Hepatocyte (in vitro differentiated cells): ENCODE measurements around the gene UBR3. TPM values are rescaled to one million over a fixed set of nuclear protein-coding genes. Genes with fewer than 3 reads are reported as not detected.
"Not testable (repeated sequence)": the region's sequence is repeated elsewhere in the genome, so short reads cannot be mapped to it uniquely, and the experiment has no call there.

Experiments used
- DNase-seq: peaks from one replicate; pipeline ENCODE4 v3.0.0-alpha.2; 2016; ENCODE audit warnings: low spot score
- H2AFZ ChIP-seq: fragments of 200-600 bp; sonication (generic); 2 replicates; pipeline ENCODE4 v1.6.0; 2016; ENCODE audit warnings: antibody characterized with exemption, mild to moderate bottlenecking
- H3K27ac ChIP-seq: fragments of 200-600 bp; sonication (generic); 2 replicates; pipeline ENCODE4 v1.5.1; 2016; ENCODE audit warnings: mild to moderate bottlenecking
- H3K27me3 ChIP-seq: fragments of 200-600 bp; sonication (generic); 2 replicates; pipeline ENCODE4 v1.6.1; 2016
- H3K36me3 ChIP-seq: fragments of 200-600 bp; sonication (generic); replicated peaks from 2 replicates; pipeline ENCODE4 v1.5.1; 2016; ENCODE audit warnings: low read depth; ENCODE audit not compliant: insufficient read depth
- H3K4me1 ChIP-seq: fragments of 200-600 bp; sonication (generic); 2 replicates; pipeline ENCODE4 v1.5.1; 2016; ENCODE audit warnings: mild to moderate bottlenecking, moderate library complexity; ENCODE audit not compliant: insufficient read depth
- H3K4me2 ChIP-seq: fragments of 200-600 bp; sonication (generic); 2 replicates; pipeline ENCODE4 v1.6.0; 2016
- H3K4me3 ChIP-seq: fragments of 200-600 bp; sonication (generic); 2 replicates; pipeline ENCODE4 v1.5.1; 2016; ENCODE audit warnings: mild to moderate bottlenecking
- H3K79me2 ChIP-seq: fragments of 200-600 bp; sonication (generic); 2 replicates; pipeline ENCODE4 v1.6.0; 2017; ENCODE audit warnings: mild to moderate bottlenecking
- H3K9me2 ChIP-seq: fragments of 200-600 bp; sonication (generic); replicated peaks from 2 replicates; pipeline ENCODE4 v1.6.0; 2017; ENCODE audit warnings: mild to moderate bottlenecking; ENCODE audit not compliant: insufficient read depth
- H3K9me3 ChIP-seq: fragments of 200-600 bp; sonication (generic); 2 replicates; pipeline ENCODE4 v1.5.1; 2016; ENCODE audit warnings: low read depth, mild to moderate bottlenecking
- H4K20me1 ChIP-seq: fragments of 200-600 bp; sonication (generic); 2 replicates; pipeline ENCODE4 v1.6.0; 2016; ENCODE audit warnings: mild to moderate bottlenecking; ENCODE audit not compliant: insufficient read depth, poor library complexity, severe bottlenecking
- CTCF ChIP-seq: fragments of 200-600 bp; sonication (generic); IDR thresholded peaks from 2 replicates; pipeline ENCODE4 v1.5.1; 2016; ENCODE audit warnings: antibody characterized with exemption, mild to moderate bottlenecking; ENCODE audit not compliant: poor library complexity
- EZH2 ChIP-seq: fragments of 200-600 bp; sonication (generic); IDR thresholded peaks from 2 replicates; pipeline ENCODE4 v1.6.1; 2016; ENCODE audit warnings: antibody characterized with exemption, mild to moderate bottlenecking, borderline replicate concordance
- EZH2phosphoT487 ChIP-seq: fragments of 200-600 bp; sonication (generic); IDR thresholded peaks from one replicate; pipeline ENCODE4 v1.6.1; 2018; ENCODE audit warnings: antibody characterized with exemption, mild to moderate bottlenecking, low read depth, moderate library complexity; ENCODE audit not compliant: unreplicated experiment, severe bottlenecking
- WGBS: methylation state at CpG from one replicate; pipeline ENCODE4 v1.1.6; 2016; ENCODE audit warnings: low lambda C conversion rate; ENCODE audit errors: missing lambda C conversion rate; 5-methylcytosine and 5-hydroxymethylcytosine counted together
- polyA plus RNA-seq: library from polyadenylated mRNA; unstranded; fragments of >200 nt; fragmentation: Nextera tagmentation; extraction: Ambion mirVana; gene quantifications from 2 replicates; pipeline ENCODE4 v1.2.1, GENCODE V29; 2016
- total RNA-seq: library from RNA; depleted of rRNA; stranded (reverse); fragments of >200 nt; gene quantifications from 2 replicates; pipeline ENCODE4 v1.2.3, GENCODE V29; 2014

The UBR3 gene
- total and polyA plus RNA-seq, 2 experiments from 2014 or later: 10.1 to 40.4 TPM

DNA sequence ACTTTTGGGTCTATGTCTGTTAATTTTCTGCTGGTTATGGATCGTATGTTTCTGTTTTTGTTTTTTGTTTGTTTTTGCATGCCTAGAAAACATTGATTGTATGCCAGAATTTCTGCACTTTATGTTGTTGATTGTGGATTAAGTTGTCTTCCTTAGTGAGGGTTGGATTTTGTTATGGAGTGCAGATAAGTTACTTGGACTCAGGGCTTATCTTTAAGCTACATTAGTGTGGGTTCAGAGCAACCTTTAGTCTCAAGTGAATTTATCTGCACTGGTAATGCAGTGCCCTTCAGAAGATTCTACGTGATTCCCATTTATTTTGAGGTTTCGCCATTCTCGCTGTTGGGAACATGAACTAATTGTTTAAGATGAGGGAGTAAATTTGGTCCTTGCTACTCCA is 32.9 kb downstream of the UBR3 start:
- Histone ChIP-seq H2AFZ (no peak overlapping the region), H3K9me3 (no peaks in the 10 kb centered on the region), H3K27me3 (no peaks in the 10 kb centered on the region), H3K27ac (no peak overlapping the region), H3K36me3 (no peaks in the 10 kb centered on the region), H3K4me2 (no peak overlapping the region), H4K20me1 (peaks cover 6% of the 10 kb centered on the region), H3K9me2 (no peaks in the 10 kb centered on the region), H3K79me2 (peaks cover 74% of the 10 kb centered on the region), H3K4me1 (no peaks in the 10 kb centered on the region), H3K4me3 (no peak overlapping the region)
- no peak for DNase-seq
- WGBS: 82% methylated on average over 4 of the region's 4 CpGs
- TF ChIP-seq EZH2phosphoT487 (no peak), EZH2 (no peak), CTCF (no peak)

DNA sequence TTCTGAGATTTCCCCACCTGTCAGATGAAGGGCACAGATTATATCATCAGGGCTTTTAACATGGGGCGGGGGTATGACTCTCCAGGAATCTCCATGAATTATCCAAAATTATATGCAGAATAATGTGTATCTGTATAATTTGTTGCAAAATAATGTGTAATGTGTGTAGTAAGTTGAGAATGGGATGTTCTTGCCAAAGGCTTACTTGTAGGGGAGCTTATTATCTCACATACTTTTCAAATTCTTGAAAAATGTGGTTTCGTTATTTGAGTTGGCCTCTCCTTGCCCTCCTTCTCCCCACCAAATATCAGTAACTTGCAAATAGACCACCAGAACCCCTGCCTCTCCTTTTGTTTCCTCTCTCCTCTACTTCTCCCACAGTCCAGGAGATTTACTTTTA is 35.6 kb downstream of the UBR3 start:
- Histone ChIP-seq H2AFZ (no peak overlapping the region), H3K27ac (no peak overlapping the region), H3K4me1 (no peaks in the 10 kb centered on the region), H3K9me2 (no peaks in the 10 kb centered on the region), H3K27me3 (no peaks in the 10 kb centered on the region), H3K79me2 (peaks cover 88% of the 10 kb centered on the region), H3K4me3 (no peak overlapping the region), H3K4me2 (no peak overlapping the region), H4K20me1 (peaks cover 6% of the 10 kb centered on the region), H3K36me3 (no peaks in the 10 kb centered on the region), H3K9me3 (no peaks in the 10 kb centered on the region)
- WGBS: 88% methylated on average over 2 of the region's 2 CpGs
- TF ChIP-seq EZH2 (no peak), EZH2phosphoT487 (no peak), CTCF (no peak)
- DNase-seq: no peak

- Histone ChIP-seq H4K20me1 (peaks cover 6% of the 10 kb centered on the region), H3K79me2 (peaks cover 86% of the 10 kb centered on the region), H2AFZ (no peak overlapping the region), H3K27ac (no peak overlapping the region), H3K4me1 (no peaks in the 10 kb centered on the region), H3K4me3 (no peak overlapping the region), H3K9me3 (no peaks in the 10 kb centered on the region), H3K36me3 (no peaks in the 10 kb centered on the region), H3K4me2 (no peak overlapping the region), H3K27me3 (no peaks in the 10 kb centered on the region), H3K9me2 (no peaks in the 10 kb centered on the region)
- 47% methylated on average over 2 of the region's 2 CpGs for WGBS
- TF ChIP-seq EZH2 (no peak), CTCF (no peak), EZH2phosphoT487 (no peak)
- DNase-seq: no peak
Measured at GRCh38 chr2:169865492-169865891, 38.2 kb downstream of the UBR3 start.

DNA sequence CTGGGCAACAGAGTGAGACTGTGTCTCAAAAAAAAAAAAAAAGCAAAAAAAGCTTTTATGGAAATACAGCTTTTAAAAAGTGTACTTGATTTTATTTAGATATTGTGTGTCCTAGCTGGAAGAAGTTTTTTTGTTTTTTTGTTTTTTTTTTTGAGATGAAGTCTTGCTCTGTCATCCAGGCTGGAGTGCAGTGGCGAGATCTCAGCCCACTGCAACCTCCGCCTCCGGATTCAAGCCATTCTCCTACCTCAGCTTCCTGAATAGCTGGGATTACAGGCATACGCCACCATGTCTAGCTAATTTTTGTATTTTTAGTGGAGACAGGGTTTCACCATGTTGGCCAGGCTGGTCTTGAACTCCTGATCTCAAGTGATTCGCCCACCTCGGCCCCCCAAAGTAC is 39.0 kb downstream of the UBR3 start:
- H3K9me2 ChIP-seq, H3K4me1 ChIP-seq, H3K27me3 ChIP-seq, H4K20me1 ChIP-seq, H2AFZ ChIP-seq, H3K4me2 ChIP-seq, H3K4me3 ChIP-seq, H3K36me3 ChIP-seq, H3K9me3 ChIP-seq, DNase-seq, H3K27ac ChIP-seq: not testable (repeated sequence)
- WGBS: 93% methylated on average over 6 of the region's 6 CpGs
- peaks cover 87% of the 10 kb centered on the region for H3K79me2 ChIP-seq
